Lung (tissue), 16 donors: Measurements from ENCODE around the gene CCDC102A. TPM values are rescaled to one million over a fixed set of nuclear protein-coding genes. Genes with fewer than 3 reads are reported as not detected.

ENCODE experiments used
- ATAC-seq: fragments of 200-7000 bp; cut with Tn5 transposase; one replicate; pipeline ENCODE4 v1.9.1; 2020; ENCODE audit warnings: moderate number of reproducible peaks; ENCODE audit not compliant: insufficient read depth, low FRiP score
- DNase-seq, 3 donors: peaks; one replicate each; pipeline ENCODE4 v3.0.0-alpha.2; 2013 to 2017
- H3K27ac ChIP-seq, 2 donors: one replicate each; pipeline ENCODE4 v1.5.1; 2013; ENCODE audit warnings: mild to moderate bottlenecking in 2 of 2, moderate library complexity in 2 of 2, control low read depth in 1 of 2, inconsistent platforms in 1 of 2, low read depth in 1 of 2, low read length in 1 of 2
- H3K27me3 ChIP-seq, 3 donors: one replicate each; pipeline ENCODE4 v1.5.1; 2013; ENCODE audit warnings: low read length in 2 of 3; ENCODE audit not compliant: control insufficient read depth in 3 of 3, insufficient read depth in 3 of 3
- H3K36me3 ChIP-seq, 4 donors: one replicate each; pipeline ENCODE4 v1.5.1; 2013; ENCODE audit warnings: low read length in 4 of 4, mild to moderate bottlenecking in 1 of 4, moderate library complexity in 1 of 4; ENCODE audit not compliant: control insufficient read depth in 4 of 4, insufficient read depth in 4 of 4
- H3K4me1 ChIP-seq, 5 donors: one replicate each; pipeline ENCODE4 v1.5.1; 2013; ENCODE audit warnings: low read length in 5 of 5, mild to moderate bottlenecking in 2 of 5, moderate library complexity in 1 of 5; ENCODE audit not compliant: control insufficient read depth in 5 of 5, insufficient read depth in 5 of 5
- H3K4me3 ChIP-seq: one replicate; pipeline ENCODE4 v1.5.1; 2013; ENCODE audit warnings: mild to moderate bottlenecking, control low read depth, moderate library complexity
- H3K9ac ChIP-seq, 2 donors: one replicate each; pipeline ENCODE4 v1.5.1; 2013; ENCODE audit warnings: low read length in 2 of 2, control low read depth in 1 of 2; ENCODE audit not compliant: insufficient read depth in 1 of 2
- H3K9me3 ChIP-seq, 4 donors: one replicate each; pipeline ENCODE4 v1.5.1; 2013; ENCODE audit warnings: low read length in 3 of 4, mild to moderate bottlenecking in 1 of 4, moderate library complexity in 1 of 4; ENCODE audit not compliant: control insufficient read depth in 4 of 4, insufficient read depth in 3 of 4
- CTCF ChIP-seq: IDR thresholded peaks from 2 replicates; pipeline ENCODE4 v1.5.1; 2012; ENCODE audit warnings: mild to moderate bottlenecking; ENCODE audit errors: control extremely low read depth, extremely low read depth
- WGBS, 2 donors: extraction: QIAGEN DNeasy Blood & Tissue Kit; methylation state at CpG; one replicate each; pipeline ENCODE4 v1.1.7; 2013; 5-methylcytosine and 5-hydroxymethylcytosine counted together
- long read RNA-seq, 5 donors: transcript quantifications; one replicate each; lab custom pipeline, GENCODE V29; 2026
- polyA plus RNA-seq, 2 donors: library from polyadenylated mRNA; stranded (reverse); fragments of 200-250 nt; gene quantifications; one replicate each; pipeline ENCODE4 v1.2.1, GENCODE V29; 2013
- total RNA-seq, 2 donors: library from RNA; depleted of rRNA in 1 of 2; stranded (reverse); fragments of >200 nt in 1 of 2; gene quantifications; one replicate each; pipeline ENCODE4 v1.2.1, GENCODE V29; 2014 to 2021
- donor health status: control.
- donor health status: control.
- donor health status: Bipolar disorder and iron deficiency.
- donor health status: healthy.
- donor health status: DM: yes; HTN: yes; CAD: no.

The CCDC102A gene
- total RNA-seq (10 to 100 TPM in 1 of 2 donors, 1 to 10 TPM in 1; 9.1 to 14.0 TPM), polyA plus RNA-seq (1 to 10 TPM; 3.6 to 4.8 TPM)
- long read RNA-seq, donor 1, transcript CCDC102A-201 (9 exons, 2,463 nt) = major isoform, 5 of 12 reads
- long read RNA-seq, donor 1, partial matches to known transcripts = 7 of 12 reads
- long read RNA-seq, donor 1, other reads (novel, unspliced or antisense) = 0 of 12 reads
- long read RNA-seq, donor 2, partial matches to known transcripts = 0 of 2 reads
- long read RNA-seq, donor 2, other reads (novel, unspliced or antisense) = 0 of 2 reads
- long read RNA-seq, donor 3, partial matches to known transcripts = 0 of 3 reads
- long read RNA-seq, donor 3, other reads (novel, unspliced or antisense) = 0 of 3 reads
- long read RNA-seq, donor 4, partial matches to known transcripts = 0 of 1 reads
- long read RNA-seq, donor 4, other reads (novel, unspliced or antisense) = 0 of 1 reads
- long read RNA-seq, donor 5, transcript CCDC102A-201 (9 exons, 2,463 nt) = major isoform, 8 of 8 reads
- long read RNA-seq, donor 5, partial matches to known transcripts = 0 of 8 reads
- long read RNA-seq, donor 5, other reads (novel, unspliced or antisense) = 0 of 8 reads

- TF ChIP-seq CTCF = no peak
- 1% methylated on average over 61 to 81 of the region's 81 CpGs for WGBS, 2 donors
- Histone ChIP-seq H3K36me3 (no peaks in the 10 kb centered on the region), H3K27me3 (no peaks in the 10 kb centered on the region), H3K9me3 (no peaks in the 10 kb centered on the region), H3K27ac (peak within 1 kb of the TSS; percentile 61 to 91), H3K4me3 (peak within 1 kb of the TSS; percentile 63), H3K4me1 (peaks cover 0 to 38% (median 15%) of the 10 kb centered on the region in 5 donors), H3K9ac (peak within 1 kb of the TSS; percentile 39 to 81)
- DNase-seq (peak; percentile 53 to 66 (median 65)), ATAC-seq (peak; percentile 50)
These were observed at the start of gene CCDC102A for GRCh38 chr16:57536306-57537193. Gene CCDC102A, minus strand, starts transcription at chr16:57536571. Its CDS starts 7,394 bp downstream, at chr16:57529177.

GRCh38 chr16:57585051-57585687 lies 48.8 kb upstream of the CCDC102A start:
- TF ChIP-seq CTCF = no peak
- no peak for ATAC-seq
- H3K27me3 ChIP-seq = no peaks in the 10 kb centered on the region
- no peaks in the 10 kb centered on the region for H3K9me3 ChIP-seq
- no peaks in the 10 kb centered on the region for H3K36me3 ChIP-seq
- no peak overlapping the region for H3K9ac ChIP-seq
- H3K4me3 ChIP-seq = no peak overlapping the region
- H3K4me1 ChIP-seq = peaks cover 0 to 5% (median 0%) of the 10 kb centered on the region in 5 donors
- H3K27ac ChIP-seq = no peak overlapping the region
- WGBS, 2 donors = 53 to 58% methylated on average over 3 of the region's 3 CpGs
- DNase-seq = no peak

DNA sequence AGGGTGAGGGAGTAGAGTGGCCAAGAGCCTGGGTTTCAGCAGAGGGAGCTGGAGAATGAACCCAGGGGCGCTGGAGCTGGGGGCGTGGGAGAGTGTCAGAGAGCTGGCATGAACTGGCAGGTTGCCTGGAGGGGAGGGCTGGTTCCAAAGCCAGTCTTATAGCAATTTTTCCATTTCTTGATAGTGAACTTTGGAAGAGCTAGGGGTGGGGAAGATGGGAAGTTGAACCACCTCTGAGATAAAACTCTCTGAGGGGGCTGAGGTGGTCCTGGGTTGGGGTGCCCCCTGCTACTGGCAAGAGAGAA lies 42.9 kb upstream of the CCDC102A start:
- peaks cover 0 to 5% (median 0%) of the 10 kb centered on the region in 5 donors for H3K4me1 ChIP-seq
- no peak for ATAC-seq
- H3K4me3 ChIP-seq = no peak overlapping the region

More for the DNA sequence above, 42.9 kb upstream of the CCDC102A start:
- H3K27ac ChIP-seq = no peak overlapping the region
- H3K36me3 ChIP-seq = no peaks in the 10 kb centered on the region
- TF ChIP-seq CTCF = no peak
- no peaks in the 10 kb centered on the region for H3K9me3 ChIP-seq
- no peaks in the 10 kb centered on the region for H3K27me3 ChIP-seq
- 60 to 62% methylated on average over 2 of the region's 2 CpGs for WGBS, 2 donors
- DNase-seq = no peak
- H3K9ac ChIP-seq = no peak overlapping the region
